ENCODE results near the gene SGCA.
A peak's percentile ranks its signal among the peaks of the same experiment; 100 is the strongest.

The SGCA gene

DNA sequence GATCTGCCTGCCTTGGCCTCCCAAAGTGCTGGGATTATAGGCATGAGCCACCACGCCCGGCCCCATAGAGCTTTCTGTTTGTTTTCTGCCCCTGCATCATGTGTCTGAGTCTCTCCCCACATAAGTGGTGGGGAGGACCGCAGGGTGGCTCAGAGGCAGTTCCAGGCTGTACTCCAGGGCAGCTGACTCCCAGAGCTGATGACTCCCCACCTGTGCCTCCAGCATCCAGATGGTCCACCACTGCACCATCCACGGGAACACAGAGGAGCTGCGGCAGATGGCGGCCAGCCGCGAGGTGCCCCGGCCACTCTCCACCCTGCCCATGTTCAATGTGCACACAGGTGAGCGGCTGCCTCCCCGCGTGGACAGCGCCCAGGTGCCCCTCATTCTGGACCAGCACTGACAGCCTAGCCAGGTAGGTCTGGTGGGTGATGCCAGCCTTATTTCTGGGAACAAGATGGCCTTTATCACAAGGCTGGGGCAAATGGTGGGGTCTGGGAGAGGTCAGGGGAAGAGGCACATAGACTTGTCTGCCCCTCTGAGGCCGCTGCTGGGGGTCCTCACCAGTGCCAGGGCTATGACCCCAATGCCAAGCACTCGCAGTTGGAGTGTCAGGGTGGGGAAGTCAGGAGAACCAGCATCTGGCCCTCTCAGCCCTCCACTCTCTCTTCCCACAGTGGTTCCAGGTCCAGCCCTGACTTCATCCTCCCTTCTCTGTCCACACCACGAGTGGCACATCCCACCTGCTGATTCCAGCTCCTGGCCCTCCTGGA is 9.4 kb downstream of the SGCA start:
- no peak for DNase-seq (ENCODE audit: extremely low read depth, insufficient read length)
- TF ChIP-seq, protein P1, sequence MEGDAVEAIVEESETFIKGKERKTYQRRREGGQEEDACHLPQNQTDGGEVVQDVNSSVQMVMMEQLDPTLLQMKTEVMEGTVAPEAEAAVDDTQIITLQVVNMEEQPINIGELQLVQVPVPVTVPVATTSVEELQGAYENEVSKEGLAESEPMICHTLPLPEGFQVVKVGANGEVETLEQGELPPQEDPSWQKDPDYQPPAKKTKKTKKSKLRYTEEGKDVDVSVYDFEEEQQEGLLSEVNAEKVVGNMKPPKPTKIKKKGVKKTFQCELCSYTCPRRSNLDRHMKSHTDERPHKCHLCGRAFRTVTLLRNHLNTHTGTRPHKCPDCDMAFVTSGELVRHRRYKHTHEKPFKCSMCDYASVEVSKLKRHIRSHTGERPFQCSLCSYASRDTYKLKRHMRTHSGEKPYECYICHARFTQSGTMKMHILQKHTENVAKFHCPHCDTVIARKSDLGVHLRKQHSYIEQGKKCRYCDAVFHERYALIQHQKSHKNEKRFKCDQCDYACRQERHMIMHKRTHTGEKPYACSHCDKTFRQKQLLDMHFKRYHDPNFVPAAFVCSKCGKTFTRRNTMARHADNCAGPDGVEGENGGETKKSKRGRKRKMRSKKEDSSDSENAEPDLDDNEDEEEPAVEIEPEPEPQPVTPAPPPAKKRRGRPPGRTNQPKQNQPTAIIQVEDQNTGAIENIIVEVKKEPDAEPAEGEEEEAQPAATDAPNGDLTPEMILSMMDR (IDR thresholded peaks at IDR 0.05; ENCODE audit: insufficient read depth, low read length, poor library complexity, severe bottlenecking) = no peak
- H3K36me3 ChIP-seq (ENCODE audit: control insufficient read depth, insufficient read depth, low read length) = no peaks in the 10 kb centered on the region
- H3K27me3 ChIP-seq (replicated peaks; ENCODE audit: control insufficient read depth, insufficient read depth, low read length) = no peaks in the 10 kb centered on the region
- no peak overlapping the region for H3K4me3 ChIP-seq (replicated peaks; ENCODE audit: low read depth, low read length)

DNA sequence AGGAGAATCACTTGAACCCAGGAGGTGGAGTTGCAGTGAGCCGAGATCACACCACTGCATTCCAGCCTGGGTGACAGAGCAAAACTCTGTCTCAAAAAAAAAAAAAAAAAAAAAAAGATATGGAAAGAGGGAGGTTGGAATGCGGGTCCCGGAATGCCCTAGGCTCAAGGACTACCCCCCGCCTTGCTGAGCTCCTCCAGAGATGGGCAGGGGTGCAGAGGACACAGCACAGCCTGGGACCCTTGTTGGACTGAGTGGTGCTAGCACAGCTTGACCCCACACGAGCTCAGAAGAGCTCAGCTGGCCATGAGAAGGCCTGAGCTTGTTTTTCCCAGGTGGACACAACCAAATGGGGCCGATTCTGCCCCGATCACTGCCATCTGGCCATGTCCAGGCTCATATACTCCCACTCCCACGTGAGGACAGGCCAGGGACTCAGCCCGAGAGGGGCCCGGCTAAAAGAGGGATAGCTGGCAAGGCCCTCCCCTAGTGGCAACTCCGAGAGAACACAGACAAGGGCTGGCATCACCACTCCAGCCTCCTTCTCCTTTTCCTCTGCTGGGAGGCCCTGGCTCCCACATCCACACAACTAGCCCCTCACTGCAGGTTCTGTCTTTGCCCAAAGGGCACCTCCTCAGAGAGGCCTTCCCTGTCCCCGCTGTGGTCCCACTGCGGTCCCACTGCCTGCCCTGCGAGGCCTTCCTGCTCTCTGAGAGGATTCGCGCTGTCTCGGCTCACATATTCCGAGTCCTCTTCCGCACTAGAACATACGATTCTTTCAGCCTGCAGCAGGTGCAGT is 11.0 kb downstream of the SGCA start:
- Histone ChIP-seq H3K4me3 (replicated peaks; ENCODE audit: low read depth, low read length) (no peak overlapping the region), H3K27me3 (replicated peaks; ENCODE audit: control insufficient read depth, insufficient read depth, low read length) (no peaks in the 10 kb centered on the region), H3K36me3 (ENCODE audit: control insufficient read depth, insufficient read depth, low read length) (no peaks in the 10 kb centered on the region)
- DNase-seq (ENCODE audit: extremely low read depth, insufficient read length) = no peak
- TF ChIP-seq, protein P1 (IDR thresholded peaks at IDR 0.05; ENCODE audit: insufficient read depth, low read length, poor library complexity, severe bottlenecking) = no peak

DNA sequence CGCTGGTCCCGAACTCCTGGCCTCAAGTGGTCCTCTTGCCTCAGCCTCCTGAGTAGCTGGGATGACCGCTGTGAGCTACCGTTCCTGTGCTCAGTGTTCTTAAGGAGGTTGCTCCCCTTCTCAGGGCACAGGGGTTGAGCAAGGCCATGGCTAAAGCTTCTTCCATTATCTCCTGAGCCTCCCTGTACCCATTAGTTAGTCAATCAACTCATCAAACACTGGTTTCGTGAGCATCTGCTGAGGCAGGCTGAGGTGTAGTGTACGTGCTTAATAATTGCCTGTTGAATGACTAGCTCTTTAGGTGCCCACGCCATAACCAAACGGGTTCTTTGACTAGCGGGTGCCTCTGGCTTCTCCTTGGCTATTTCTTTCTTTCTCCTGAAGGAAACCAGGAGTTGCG is 11.7 kb downstream of the SGCA start:
- H3K4me3 ChIP-seq (replicated peaks; ENCODE audit: low read depth, low read length) = no peak overlapping the region
- TF ChIP-seq, protein P1 (IDR thresholded peaks at IDR 0.05; ENCODE audit: insufficient read depth, low read length, poor library complexity, severe bottlenecking) = no peak
- DNase-seq (ENCODE audit: extremely low read depth, insufficient read length) = no peak

DNA sequence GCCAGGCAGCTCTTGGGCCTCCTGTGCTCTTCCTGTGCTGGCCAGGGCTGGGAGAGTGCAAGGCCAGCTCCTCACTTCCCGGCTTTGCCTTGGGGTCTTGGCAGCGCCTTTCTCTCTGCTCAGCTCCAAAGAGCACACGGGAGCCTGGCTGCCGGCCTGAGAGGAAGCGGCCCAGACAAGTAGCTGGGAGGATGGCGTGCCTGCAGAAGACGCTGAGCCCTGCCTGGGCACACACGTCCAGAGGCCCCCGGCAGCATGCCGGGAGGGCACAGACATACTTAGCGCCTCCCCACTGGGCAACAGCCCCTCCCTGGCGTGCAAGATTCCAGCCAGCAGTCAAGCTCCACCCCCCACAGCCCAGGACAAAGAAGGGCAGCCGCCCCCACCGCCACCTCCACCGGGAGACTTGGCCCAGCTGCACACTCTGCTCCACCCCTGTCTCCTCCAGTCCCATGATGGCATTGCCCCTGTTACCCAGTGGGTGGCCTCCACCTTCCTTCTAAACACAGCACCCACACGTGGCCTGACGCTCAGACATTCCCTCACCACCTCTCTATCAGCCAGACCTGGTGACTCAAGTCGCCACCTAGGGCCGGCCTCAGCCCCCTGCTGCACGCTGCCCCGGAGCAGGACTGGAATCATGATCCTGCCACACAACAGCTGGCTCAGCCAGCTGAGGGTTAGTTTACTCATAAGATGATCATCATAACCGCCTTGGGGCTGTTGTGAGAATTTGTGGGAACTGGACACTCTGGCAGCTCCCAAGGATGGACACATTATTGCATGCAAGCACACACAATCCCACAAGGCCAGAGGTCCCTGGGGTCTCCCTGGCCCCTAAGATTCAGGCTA is 12.4 kb downstream of the SGCA start:
- no peak overlapping the region for H3K4me3 ChIP-seq (replicated peaks; ENCODE audit: low read depth, low read length)
- H3K36me3 ChIP-seq (ENCODE audit: control insufficient read depth, insufficient read depth, low read length) = no peaks in the 10 kb centered on the region

More for the DNA sequence above, 11.7 kb downstream of the SGCA start:
- Histone ChIP-seq H3K27me3 (replicated peaks; ENCODE audit: control insufficient read depth, insufficient read depth, low read length) (no peaks in the 10 kb centered on the region), H3K36me3 (ENCODE audit: control insufficient read depth, insufficient read depth, low read length) (no peaks in the 10 kb centered on the region)

DNA sequence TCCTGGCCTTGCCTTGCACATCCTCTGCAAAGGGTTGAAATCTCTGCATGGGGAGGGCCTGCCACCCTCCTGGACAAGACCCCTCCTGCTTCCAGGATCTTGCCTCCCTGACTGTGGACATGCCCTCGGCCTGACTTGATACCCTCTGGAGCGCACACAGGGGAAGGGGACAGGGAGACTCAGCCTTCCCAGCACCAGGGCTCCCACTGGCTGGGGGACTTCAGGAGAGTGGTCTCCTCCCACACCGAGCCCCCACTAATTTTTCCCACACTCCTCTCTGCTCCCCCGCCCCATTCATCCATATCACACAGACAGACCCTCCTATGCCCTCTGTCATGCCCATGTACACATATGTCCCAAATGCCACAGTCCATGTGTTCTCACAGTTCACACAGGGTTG is 14.3 kb downstream of the SGCA start:
- H3K36me3 ChIP-seq (ENCODE audit: control insufficient read depth, insufficient read depth, low read length) = no peaks in the 10 kb centered on the region
- TF ChIP-seq, protein P1 (IDR thresholded peaks at IDR 0.05; ENCODE audit: insufficient read depth, low read length, poor library complexity, severe bottlenecking) = no peak
- H3K4me3 ChIP-seq (replicated peaks; ENCODE audit: low read depth, low read length) = no peak overlapping the region
- no peaks in the 10 kb centered on the region for H3K27me3 ChIP-seq (replicated peaks; ENCODE audit: control insufficient read depth, insufficient read depth, low read length)
- DNase-seq (ENCODE audit: extremely low read depth, insufficient read length) = no peak

More for the DNA sequence above, 12.4 kb downstream of the SGCA start:
- TF ChIP-seq, protein P1 (IDR thresholded peaks at IDR 0.05; ENCODE audit: insufficient read depth, low read length, poor library complexity, severe bottlenecking) = peak; percentile 85
- DNase-seq (ENCODE audit: extremely low read depth, insufficient read length) = peak; percentile 57
- no peaks in the 10 kb centered on the region for H3K27me3 ChIP-seq (replicated peaks; ENCODE audit: control insufficient read depth, insufficient read depth, low read length)
